Lung (tissue), 12 donors: ENCODE measurements around the gene NAV2. TPM values are rescaled to one million over a fixed set of nuclear protein-coding genes. Genes with fewer than 3 reads are reported as not detected.

Experiments used
- ATAC-seq: fragments of 200-7000 bp; cut with Tn5 transposase; one replicate; pipeline ENCODE4 v1.9.1; 2020; ENCODE audit warnings: moderate number of reproducible peaks; ENCODE audit not compliant: insufficient read depth, low FRiP score
- DNase-seq, 3 donors: peaks; one replicate each; pipeline ENCODE4 v3.0.0-alpha.2; 2013 to 2017
- H3K27ac ChIP-seq, 2 donors: one replicate each; pipeline ENCODE4 v1.5.1; 2013; ENCODE audit warnings: mild to moderate bottlenecking in 2 of 2, moderate library complexity in 2 of 2, control low read depth in 1 of 2, inconsistent platforms in 1 of 2, low read depth in 1 of 2, low read length in 1 of 2
- H3K27me3 ChIP-seq, 3 donors: one replicate each; pipeline ENCODE4 v1.5.1; 2013; ENCODE audit warnings: low read length in 2 of 3; ENCODE audit not compliant: control insufficient read depth in 3 of 3, insufficient read depth in 3 of 3
- H3K36me3 ChIP-seq, 4 donors: one replicate each; pipeline ENCODE4 v1.5.1; 2013; ENCODE audit warnings: low read length in 4 of 4, mild to moderate bottlenecking in 1 of 4, moderate library complexity in 1 of 4; ENCODE audit not compliant: control insufficient read depth in 4 of 4, insufficient read depth in 4 of 4
- H3K4me1 ChIP-seq, 5 donors: one replicate each; pipeline ENCODE4 v1.5.1; 2013; ENCODE audit warnings: low read length in 5 of 5, mild to moderate bottlenecking in 2 of 5, moderate library complexity in 1 of 5; ENCODE audit not compliant: control insufficient read depth in 5 of 5, insufficient read depth in 5 of 5
- H3K4me3 ChIP-seq: one replicate; pipeline ENCODE4 v1.5.1; 2013; ENCODE audit warnings: mild to moderate bottlenecking, control low read depth, moderate library complexity
- H3K9ac ChIP-seq, 2 donors: one replicate each; pipeline ENCODE4 v1.5.1; 2013; ENCODE audit warnings: low read length in 2 of 2, control low read depth in 1 of 2; ENCODE audit not compliant: insufficient read depth in 1 of 2
- H3K9me3 ChIP-seq, 4 donors: one replicate each; pipeline ENCODE4 v1.5.1; 2013; ENCODE audit warnings: low read length in 3 of 4, mild to moderate bottlenecking in 1 of 4, moderate library complexity in 1 of 4; ENCODE audit not compliant: control insufficient read depth in 4 of 4, insufficient read depth in 3 of 4
- WGBS, 2 donors: extraction: QIAGEN DNeasy Blood & Tissue Kit; methylation state at CpG; one replicate each; pipeline ENCODE4 v1.1.7; 2013; 5-methylcytosine and 5-hydroxymethylcytosine counted together
- polyA plus RNA-seq, 2 donors: library from polyadenylated mRNA; stranded (reverse); fragments of 200-250 nt; gene quantifications; one replicate each; pipeline ENCODE4 v1.2.1, GENCODE V29; 2013
- total RNA-seq, 2 donors: library from RNA; depleted of rRNA in 1 of 2; stranded (reverse); fragments of >200 nt in 1 of 2; gene quantifications; one replicate each; pipeline ENCODE4 v1.2.1, GENCODE V29; 2014 to 2021
- TF ChIP-seq, protein P1 (sequence below): IDR thresholded peaks from 2 replicates; pipeline ENCODE4 v1.5.1; 2012; ENCODE audit warnings: mild to moderate bottlenecking; ENCODE audit errors: control extremely low read depth, extremely low read depth
- donor health status: control.
- donor health status: control.
- donor health status: Bipolar disorder and iron deficiency.
- donor health status: healthy.
- donor health status: DM: yes; HTN: yes; CAD: no.

The NAV2 gene
- total and polyA plus RNA-seq, 4 donors = 6.8 to 47.9 (median 20.2) TPM

DNA sequence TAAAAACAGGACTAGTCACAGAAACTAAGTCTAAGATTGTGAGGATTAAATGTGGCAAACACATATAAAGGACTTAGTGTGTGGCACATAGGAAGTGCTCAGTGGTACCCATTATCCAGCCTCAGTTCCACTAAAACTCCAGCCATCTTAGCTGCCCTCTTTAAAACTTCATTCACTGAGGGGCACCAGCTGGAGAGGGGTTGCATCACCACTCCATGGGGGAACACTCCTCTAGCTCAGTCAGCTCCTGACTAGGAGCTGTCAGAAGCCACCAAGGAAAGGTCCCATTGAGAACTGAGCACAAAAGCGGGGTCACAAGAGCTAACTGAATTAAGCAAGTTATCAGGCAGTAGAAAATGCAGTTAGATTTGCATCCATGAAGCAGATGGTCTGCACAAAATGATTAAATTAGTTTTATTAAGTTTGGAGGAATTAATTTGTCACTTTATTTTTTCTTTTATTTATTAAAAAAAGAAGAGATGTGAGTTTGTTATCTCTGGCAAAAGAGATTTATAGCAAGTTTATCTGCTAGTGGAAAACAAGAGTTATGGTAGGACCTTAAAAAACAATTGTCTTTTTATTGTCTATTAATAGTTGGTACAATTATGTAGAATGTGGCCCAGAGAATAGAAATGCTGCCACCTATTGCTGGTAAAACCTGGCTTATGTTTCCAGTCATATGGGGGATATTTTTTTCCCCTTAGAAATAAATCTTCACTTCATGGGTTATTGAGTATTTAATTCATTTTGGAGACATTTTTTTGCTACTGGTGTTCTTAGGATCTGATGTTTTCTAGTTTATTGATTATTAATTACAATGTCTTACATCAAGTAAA, 95.7 kb downstream of the NAV2 start:
- no peaks in the 10 kb centered on the region for H3K9me3 ChIP-seq
- 96 to 97% methylated on average over 1 of the region's 1 CpG for WGBS, 2 donors
- H3K4me3 ChIP-seq = no peak overlapping the region
- no peak for ATAC-seq
- peaks cover under 1 to 31% (median 3%) of the 10 kb centered on the region in 5 donors for H3K4me1 ChIP-seq
- no peak for DNase-seq
- TF ChIP-seq, protein P1, sequence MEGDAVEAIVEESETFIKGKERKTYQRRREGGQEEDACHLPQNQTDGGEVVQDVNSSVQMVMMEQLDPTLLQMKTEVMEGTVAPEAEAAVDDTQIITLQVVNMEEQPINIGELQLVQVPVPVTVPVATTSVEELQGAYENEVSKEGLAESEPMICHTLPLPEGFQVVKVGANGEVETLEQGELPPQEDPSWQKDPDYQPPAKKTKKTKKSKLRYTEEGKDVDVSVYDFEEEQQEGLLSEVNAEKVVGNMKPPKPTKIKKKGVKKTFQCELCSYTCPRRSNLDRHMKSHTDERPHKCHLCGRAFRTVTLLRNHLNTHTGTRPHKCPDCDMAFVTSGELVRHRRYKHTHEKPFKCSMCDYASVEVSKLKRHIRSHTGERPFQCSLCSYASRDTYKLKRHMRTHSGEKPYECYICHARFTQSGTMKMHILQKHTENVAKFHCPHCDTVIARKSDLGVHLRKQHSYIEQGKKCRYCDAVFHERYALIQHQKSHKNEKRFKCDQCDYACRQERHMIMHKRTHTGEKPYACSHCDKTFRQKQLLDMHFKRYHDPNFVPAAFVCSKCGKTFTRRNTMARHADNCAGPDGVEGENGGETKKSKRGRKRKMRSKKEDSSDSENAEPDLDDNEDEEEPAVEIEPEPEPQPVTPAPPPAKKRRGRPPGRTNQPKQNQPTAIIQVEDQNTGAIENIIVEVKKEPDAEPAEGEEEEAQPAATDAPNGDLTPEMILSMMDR = no peak
- H3K9ac ChIP-seq = no peak overlapping the region
- H3K27me3 ChIP-seq = no peaks in the 10 kb centered on the region
- H3K27ac ChIP-seq = no peak overlapping the region
- H3K36me3 ChIP-seq = no peaks in the 10 kb centered on the region

- Histone ChIP-seq H3K9me3 (no peaks in the 10 kb centered on the region), H3K27me3 (no peaks in the 10 kb centered on the region), H3K4me3 (no peak overlapping the region), H3K4me1 (peaks cover 0 to 36% (median 3%) of the 10 kb centered on the region in 5 donors), H3K27ac (no peak overlapping the region), H3K36me3 (no peaks in the 10 kb centered on the region), H3K9ac (no peak overlapping the region)
- DNase-seq (no peak), ATAC-seq (no peak)
- WGBS, 2 donors = 83 to 85% methylated on average over 4 of the region's 4 CpGs
- TF ChIP-seq, protein P1 = no peak
Observed at GRCh38 chr11:19810852-19811251, 98.2 kb downstream of the NAV2 start.

DNA sequence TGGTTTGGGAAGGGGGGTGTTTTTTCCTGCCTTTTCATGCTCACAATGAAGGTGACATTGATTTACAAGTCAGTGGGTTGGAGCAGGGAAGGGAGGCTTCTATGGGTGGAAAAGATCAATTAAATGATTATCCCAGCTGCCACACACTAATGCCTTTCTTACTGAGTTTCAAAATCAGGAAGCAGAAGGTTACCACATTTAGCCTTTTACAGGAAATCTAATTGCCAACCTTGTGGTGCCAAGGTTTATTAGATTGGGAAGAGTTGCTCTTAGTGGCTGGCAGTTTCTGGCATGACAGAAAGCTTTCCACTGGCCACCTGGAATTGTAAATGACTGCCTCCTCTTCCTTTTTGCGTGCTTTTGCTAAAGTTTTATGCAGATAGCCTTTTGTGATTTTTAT, 98.7 kb downstream of the NAV2 start:
- 46 to 71% methylated on average over 1 of the region's 1 CpG for WGBS, 2 donors
- no peak for ATAC-seq

More for the DNA sequence above, 98.7 kb downstream of the NAV2 start:
- H3K4me3 ChIP-seq = no peak overlapping the region
- H3K9ac ChIP-seq = no peak overlapping the region
- no peak for DNase-seq
- TF ChIP-seq, protein P1 = no peak
- H3K9me3 ChIP-seq = no peaks in the 10 kb centered on the region
- H3K4me1 ChIP-seq = peaks cover 0 to 41% (median 3%) of the 10 kb centered on the region in 5 donors
- no peak overlapping the region for H3K27ac ChIP-seq
- H3K36me3 ChIP-seq = no peaks in the 10 kb centered on the region
- no peaks in the 10 kb centered on the region for H3K27me3 ChIP-seq
